H1 (cell line): ENCODE results near the gene LPP. TPM values are rescaled to one million over a fixed set of nuclear protein-coding genes. Genes with fewer than 3 reads are reported as not detected.

Experiments used
- CTCF ChIA-PET: fragments of 300-600 bp; sonication (Branson Sonifier 250); formaldehyde crosslinking; loops from one replicate; lab custom pipeline; 2021; ENCODE audit not compliant: partially characterized antibody; lab: Charles Lee
- POLR2A ChIA-PET: fragments of 300-600 bp; sonication (Branson Sonifier 250); formaldehyde crosslinking; loops from one replicate; lab custom pipeline; 2021; ENCODE audit warnings: inconsistent platforms; ENCODE audit not compliant: partially characterized antibody; lab: Charles Lee
- DNase-seq, 2 experiments: peaks; one replicate each; pipeline versions ENCODE4 v3.0.0 to v3.0.0-alpha.2; 2010 to 2022; ENCODE audit warnings: low spot score in 2 of 2, low read depth in 1 of 2, mixed read lengths in 1 of 2
- FAIRE-seq: peaks from 2 replicates; lab custom pipeline; 2011; peaks lifted over from hg19 to GRCh38; lab: Jason Lieb, UNC
- H2AFZ ChIP-seq: 2 replicates; pipeline ENCODE4 v1.8.1; 2012; ENCODE audit warnings: low read length, inconsistent platforms
- H2AK5ac ChIP-seq: 2 replicates; pipeline ENCODE4 v1.6.1; 2013; ENCODE audit warnings: low read depth, low read length
- H2BK120ac ChIP-seq: replicated peaks from 2 replicates; pipeline ENCODE3; 2013; ENCODE audit warnings: low read depth, low read length, inconsistent platforms
- H2BK12ac ChIP-seq: 2 replicates; pipeline ENCODE4 v1.6.1; 2013; ENCODE audit warnings: low read depth, low read length
- H2BK15ac ChIP-seq: 2 replicates; pipeline ENCODE4 v1.6.1; 2013; ENCODE audit warnings: low read length
- H2BK20ac ChIP-seq: 2 replicates; pipeline ENCODE4 v1.6.1; 2013; ENCODE audit warnings: low read length
- H2BK5ac ChIP-seq: 2 replicates; pipeline ENCODE4 v1.6.1; 2013; ENCODE audit warnings: low read depth, low read length
- H3K14ac ChIP-seq: 2 replicates; pipeline ENCODE4 v1.6.1; 2013; ENCODE audit warnings: inconsistent platforms; ENCODE audit not compliant: insufficient read length
- H3K18ac ChIP-seq: 2 replicates; pipeline ENCODE4 v1.6.1; 2013; ENCODE audit warnings: low read length; ENCODE audit errors: extremely low read depth
- H3K23ac ChIP-seq: 2 replicates; pipeline ENCODE4 v1.6.1; 2013; ENCODE audit warnings: inconsistent platforms; ENCODE audit not compliant: insufficient read length
- H3K23me2 ChIP-seq: 2 replicates; pipeline ENCODE4 v1.6.1; 2013; ENCODE audit warnings: low read depth, low read length
- H3K27ac ChIP-seq: 2 replicates; pipeline ENCODE4 v1.6.1; 2011; ENCODE audit warnings: low read depth, low read length, inconsistent platforms
- H3K27me3 ChIP-seq, 4 experiments: replicated peaks in 1 of 4; 1 replicate in 1 of 4; 2 replicates in 3 of 4; pipeline versions ENCODE4 v1.6.1 to v1.8.1; 2011 to 2013; ENCODE audit warnings: low read length in 3 of 4, mild to moderate bottlenecking in 3 of 4, inconsistent platforms in 2 of 4, mixed read lengths in 2 of 4, moderate library complexity in 1 of 4; ENCODE audit not compliant: control insufficient read depth in 3 of 4, insufficient read depth in 3 of 4; ENCODE audit errors: extremely low read depth in 1 of 4
- H3K36me3 ChIP-seq, 4 experiments: 2 replicates each; pipeline versions ENCODE4 v1.6.1 to v1.8.1; 2011 to 2013; ENCODE audit warnings: mild to moderate bottlenecking in 4 of 4, low read length in 3 of 4, moderate library complexity in 2 of 4, control low read depth in 1 of 4, inconsistent platforms in 1 of 4; ENCODE audit not compliant: insufficient read depth in 4 of 4, control insufficient read depth in 2 of 4
- H3K4ac ChIP-seq: replicated peaks from 2 replicates; pipeline ENCODE3; 2013; ENCODE audit warnings: low read length, low read depth, mixed read lengths, inconsistent platforms; ENCODE audit not compliant: insufficient read length
- H3K4me1 ChIP-seq, 4 experiments: replicated peaks in 1 of 4; 1 replicate in 1 of 4; 2 replicates in 3 of 4; pipeline versions ENCODE4 v1.6.1 to v1.8.1; 2011 to 2013; ENCODE audit warnings: low read length in 3 of 4, inconsistent platforms in 2 of 4, mixed read lengths in 1 of 4; ENCODE audit not compliant: insufficient read depth in 4 of 4, control insufficient read depth in 3 of 4
- H3K4me2 ChIP-seq, 2 experiments: 2 replicates each; pipeline versions ENCODE4 v1.6.1 to v1.8.1; 2011 to 2013; ENCODE audit warnings: low read depth in 2 of 2, low read length in 2 of 2, control low read depth in 1 of 2, inconsistent platforms in 1 of 2, mild to moderate bottlenecking in 1 of 2; ENCODE audit not compliant: insufficient read depth in 1 of 2
- H3K4me3 ChIP-seq, 4 experiments: fragments of 200-600, 300-600 bp in 1 of 4; sonication (generic), shearing (Covaris generic), sonication (Bioruptor Twin) in 1 of 4; 2 replicates each; pipeline versions ENCODE4 v1.5.1 to v1.8.1; 2011 to 2016; ENCODE audit warnings: low read length in 4 of 4, low read depth in 3 of 4, control low read depth in 2 of 4, inconsistent platforms in 2 of 4, mild to moderate bottlenecking in 2 of 4, mixed read lengths in 1 of 4, moderate library complexity in 1 of 4; ENCODE audit not compliant: insufficient read depth in 2 of 4; ENCODE audit errors: extremely low read depth in 1 of 4
- H3K56ac ChIP-seq: replicated peaks from 2 replicates; pipeline ENCODE3; 2013; ENCODE audit warnings: low read depth, mild to moderate bottlenecking, mixed read lengths, low read length, inconsistent platforms; ENCODE audit not compliant: insufficient read length
- H3K79me1 ChIP-seq: 2 replicates; pipeline ENCODE4 v1.6.1; 2013; ENCODE audit warnings: low read depth, low read length, control low read depth
- H3K79me2 ChIP-seq, 2 experiments: 2 replicates each; pipeline versions ENCODE4 v1.6.1 to v1.8.1; 2012 to 2013; ENCODE audit warnings: low read length in 2 of 2, mild to moderate bottlenecking in 2 of 2, inconsistent platforms in 1 of 2; ENCODE audit not compliant: insufficient read depth in 2 of 2, control insufficient read depth in 1 of 2
- H3K9ac ChIP-seq, 4 experiments: replicated peaks in 1 of 4; 1 replicate in 1 of 4; 2 replicates in 3 of 4; pipeline versions ENCODE4 v1.6.1 to v1.8.1; 2011 to 2013; ENCODE audit warnings: low read depth in 3 of 4, low read length in 3 of 4, control low read depth in 2 of 4, mild to moderate bottlenecking in 2 of 4, moderate library complexity in 2 of 4, inconsistent platforms in 1 of 4; ENCODE audit errors: extremely low read depth in 1 of 4
- H3K9me3 ChIP-seq, 2 experiments: 2 replicates each; pipeline versions ENCODE4 v1.6.1 to v1.8.1; 2012 to 2013; ENCODE audit warnings: mild to moderate bottlenecking in 2 of 2, moderate library complexity in 2 of 2, control low read depth in 1 of 2, inconsistent platforms in 1 of 2, low read depth in 1 of 2, low read length in 1 of 2, mixed read lengths in 1 of 2; ENCODE audit not compliant: insufficient read depth in 2 of 2
- H4K20me1 ChIP-seq, 2 experiments: replicated peaks in 1 of 2; 2 replicates each; pipeline versions ENCODE3 to v1.8.1; 2011 to 2013; ENCODE audit warnings: inconsistent platforms in 2 of 2, low read length in 2 of 2, mild to moderate bottlenecking in 1 of 2; ENCODE audit not compliant: insufficient read depth in 2 of 2, control insufficient read depth in 1 of 2
- H4K5ac ChIP-seq: 2 replicates; pipeline ENCODE4 v1.6.1; 2013; ENCODE audit warnings: low read length, low read depth, mixed read lengths, inconsistent platforms; ENCODE audit not compliant: insufficient read length
- H4K8ac ChIP-seq: 2 replicates; pipeline ENCODE4 v1.8.0; 2013; ENCODE audit warnings: mild to moderate bottlenecking, moderate library complexity, low read length, inconsistent platforms; ENCODE audit not compliant: insufficient read depth; ENCODE audit errors: extremely low read depth
- H4K91ac ChIP-seq: replicated peaks from 2 replicates; pipeline ENCODE3; 2013; ENCODE audit warnings: low read length, mixed read lengths, inconsistent platforms; ENCODE audit not compliant: insufficient read length
- E2F6 ChIP-seq: IDR thresholded peaks from 2 replicates; pipeline ENCODE4 v1.6.1; 2012; ENCODE audit warnings: inconsistent platforms
- MAX ChIP-seq: IDR thresholded peaks from 2 replicates; pipeline ENCODE4 v1.6.1; 2012; ENCODE audit warnings: inconsistent platforms
- SUZ12 ChIP-seq: fragments of 200-600 bp; sonication (generic); IDR thresholded peaks from 2 replicates; pipeline ENCODE4 v1.6.1; 2012; ENCODE audit warnings: mild to moderate bottlenecking, inconsistent platforms, low read length, moderate library complexity, mixed read lengths
- USF2 ChIP-seq: IDR thresholded peaks from 2 replicates; pipeline ENCODE4 v1.6.1; 2011; ENCODE audit warnings: low read length, improper control_type of control experiment
- WGBS, 2 experiments: shearing (Covaris generic) in 1 of 2; methylation state at CpG; one replicate each; pipeline versions ENCODE4 v1.1.6 to v1.1.7; 2013 to 2015; ENCODE audit warnings: low lambda C conversion rate in 2 of 2, mixed read lengths in 2 of 2, inconsistent platforms in 1 of 2, low coverage in 1 of 2, missing lambda C conversion rate in 1 of 2; ENCODE audit not compliant: insufficient replicate concordance in 2 of 2, insufficient coverage in 1 of 2, insufficient read length in 1 of 2; ENCODE audit errors: extremely low coverage in 1 of 2, missing lambda C conversion rate in 1 of 2; 5-methylcytosine and 5-hydroxymethylcytosine counted together
- polyA plus RNA-seq, 7 experiments: library from polyadenylated mRNA; depleted of rRNA in 3 of 7; stranded (reverse) in 5 of 7; unstranded in 2 of 7; fragments of >200 nt in 5 of 7; fragments of 200-250 nt in 2 of 7; gene quantifications; 1 replicate in 5 of 7; 2 replicates in 1 of 7; 4 replicates in 1 of 7; pipeline versions ENCODE4 v1.2.1 to v1.2.3, GENCODE V29; 2011 to 2013; ENCODE audit warnings: missing spikeins in 2 of 7, mixed read lengths in 2 of 7
- total RNA-seq: library from RNA; stranded (reverse); fragmentation: NEBNext Ultra II Directional; extraction: Animal tissue kit (Norgen Biotek cat#: 25700); gene quantifications from 2 replicates; pipeline ENCODE4 v1.2.1, GENCODE V29; 2021

The LPP gene
- total and polyA plus RNA-seq, 2 of the 8 experiments (the other 6 are each of a cell fraction or from before 2014, with no cell fraction given), result 10.0 to 53.3 TPM

GRCh38 chr3:188184160-188184559, 30.2 kb downstream of the LPP start:
- peaks cover 0 to 31% of the 10 kb centered on the region in 2 experiments; a peak in 2 of 4 replicates for H3K79me2 ChIP-seq
- no peak overlapping the region for H2BK20ac ChIP-seq
- no peak overlapping the region for H2AFZ ChIP-seq
- H3K56ac ChIP-seq, result no peak overlapping the region
- WGBS, 2 experiments, result 69% methylated on average over 3 of the region's 3 CpGs; no CpG with 5 or more reads in 1 of the 2 experiments
- FAIRE-seq, result no peak
- H3K9ac ChIP-seq, result no peak overlapping the region
- no peak for DNase-seq
- no peak overlapping the region for H2BK12ac ChIP-seq
- H3K4me3 ChIP-seq, result no peak overlapping the region
- peaks cover 3 to 15% (median 11%) of the 10 kb centered on the region in 4 experiments for H3K4me1 ChIP-seq
- H4K5ac ChIP-seq, result no peak overlapping the region
- TF ChIP-seq SUZ12 (no peak), USF2 (no peak), MAX (peak; percentile 50; the same call in 1 of the 2 replicates), E2F6 (peak; percentile 43; the same call in 1 of the 2 replicates)
- H3K23me2 ChIP-seq, result no peaks in the 10 kb centered on the region
- H2BK15ac ChIP-seq, result no peak overlapping the region
- H3K4ac ChIP-seq, result no peak overlapping the region
- no peak overlapping the region for H3K27ac ChIP-seq
- peaks cover 2% of the 10 kb centered on the region; the same call in 1 of the 2 replicates for H3K79me1 ChIP-seq
- ChIA-PET CTCF (interaction anchor here (0.6 to 1.9 kb wide), 6 partner anchors 10 to 444 kb away, joined by 3 to 5 read pairs (median 4); no protein-coding TSS in a partner anchor), POLR2A (interaction anchor here (1.3 to 2.5 kb wide), 2 partner anchors 13 to 30 kb away, joined by 3 to 14 read pairs; partner anchors contain the start of gene LPP)
- H3K9me3 ChIP-seq, result no peaks in the 10 kb centered on the region
- no peaks in the 10 kb centered on the region for H3K36me3 ChIP-seq
- H2AK5ac ChIP-seq, result no peak overlapping the region
- no peak overlapping the region for H3K14ac ChIP-seq
- no peak overlapping the region for H3K4me2 ChIP-seq
- H3K27me3 ChIP-seq, result no peaks in the 10 kb centered on the region
- H2BK5ac ChIP-seq, result no peak overlapping the region
- H4K8ac ChIP-seq, result no peak overlapping the region
- no peak overlapping the region for H3K18ac ChIP-seq
- no peak overlapping the region for H2BK120ac ChIP-seq
- H4K91ac ChIP-seq, result no peak overlapping the region
- no peak overlapping the region for H3K23ac ChIP-seq
- no peaks in the 10 kb centered on the region for H4K20me1 ChIP-seq
